ENCODE data around the gene FOXL1. TPM values are rescaled to one million over a fixed set of nuclear protein-coding genes. Genes with fewer than 3 reads are reported as not detected.

FOXL1 gene
- total RNA-seq, 1 experiment from 2014 or later: 9.3 TPM

GRCh38 chr16:86563469-86564345, 14.6 kb upstream of the FOXL1 start:
- H3K27me3 ChIP-seq (ENCODE audit: control insufficient read depth, insufficient read depth, low read length): no peaks in the 10 kb centered on the region
- H3K9me3 ChIP-seq (ENCODE audit: control insufficient read depth, insufficient read depth, low read depth, low read length): no peaks in the 10 kb centered on the region
- CTCF ChIA-PET: interaction anchor here (0.7 to 1.5 kb wide), 4 partner anchors 271 to 517 kb away, joined by 4 to 11 read pairs (median 6); no protein-coding TSS in a partner anchor
- no peaks in the 10 kb centered on the region for H3K36me3 ChIP-seq (ENCODE audit: control insufficient read depth, insufficient read depth, low read length)
- H3K27ac ChIP-seq (ENCODE audit: low read length): peak overlapping the region; percentile 89
- POLR2A ChIA-PET: interaction anchor here (0.7 kb wide), 1 partner anchor 720 kb away, joined by 3 read pairs; no protein-coding TSS in a partner anchor
- intact Hi-C loops (cut with micrococcal nuclease; ENCODE audit: unreplicated experiment) (loop anchor here (2.0 to 5.0 kb wide), 2 partner anchors 499 to 714 kb away; no protein-coding TSS in a partner anchor), in situ Hi-C loops (cut with HindIII; ENCODE audit: low pct_unique_long_range_greater_than_20kb, low sequenced_read_pairs) (no loop called here)
- BruUV-seq (replicated peaks): no TSS peak
- H3K4me1 ChIP-seq (ENCODE audit: control insufficient read depth, insufficient read depth, low read length): peaks cover 17% of the 10 kb centered on the region
- DNase-seq (ENCODE audit: low read depth, low spot score): no peak
- peak overlapping the region; percentile 47 to 77 for H3K4me3 ChIP-seq (ENCODE audit: low read depth in 2 of 2, low read length in 2 of 2)
- peak; percentile 26 for ATAC-seq
- no peak for TF ChIP-seq POLR2AphosphoS5 (IDR thresholded peaks at IDR 0.05; ENCODE audit: low read depth, low read length)
- TF ChIP-seq, protein P1, sequence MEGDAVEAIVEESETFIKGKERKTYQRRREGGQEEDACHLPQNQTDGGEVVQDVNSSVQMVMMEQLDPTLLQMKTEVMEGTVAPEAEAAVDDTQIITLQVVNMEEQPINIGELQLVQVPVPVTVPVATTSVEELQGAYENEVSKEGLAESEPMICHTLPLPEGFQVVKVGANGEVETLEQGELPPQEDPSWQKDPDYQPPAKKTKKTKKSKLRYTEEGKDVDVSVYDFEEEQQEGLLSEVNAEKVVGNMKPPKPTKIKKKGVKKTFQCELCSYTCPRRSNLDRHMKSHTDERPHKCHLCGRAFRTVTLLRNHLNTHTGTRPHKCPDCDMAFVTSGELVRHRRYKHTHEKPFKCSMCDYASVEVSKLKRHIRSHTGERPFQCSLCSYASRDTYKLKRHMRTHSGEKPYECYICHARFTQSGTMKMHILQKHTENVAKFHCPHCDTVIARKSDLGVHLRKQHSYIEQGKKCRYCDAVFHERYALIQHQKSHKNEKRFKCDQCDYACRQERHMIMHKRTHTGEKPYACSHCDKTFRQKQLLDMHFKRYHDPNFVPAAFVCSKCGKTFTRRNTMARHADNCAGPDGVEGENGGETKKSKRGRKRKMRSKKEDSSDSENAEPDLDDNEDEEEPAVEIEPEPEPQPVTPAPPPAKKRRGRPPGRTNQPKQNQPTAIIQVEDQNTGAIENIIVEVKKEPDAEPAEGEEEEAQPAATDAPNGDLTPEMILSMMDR (IDR thresholded peaks at IDR 0.05): peak; percentile 100

- POLR2A ChIA-PET: interaction anchor here (0.6 to 0.7 kb wide), 3 partner anchors 56 to 488 kb away, joined by 3 to 4 read pairs (median 4); no protein-coding TSS in a partner anchor
- H3K36me3 ChIP-seq (ENCODE audit: control insufficient read depth, insufficient read depth, low read length): no peaks in the 10 kb centered on the region
- peak overlapping the region; percentile 89 for H3K27ac ChIP-seq (ENCODE audit: low read length)
- no TSS peak for BruUV-seq (replicated peaks)
- CTCF ChIA-PET: interaction anchor here (0.6 to 1.5 kb wide), 6 partner anchors 11 to 497 kb away, joined by 3 to 11 read pairs (median 4); no protein-coding TSS in a partner anchor
- no peak overlapping the region for H3K4me3 ChIP-seq (ENCODE audit: low read depth in 2 of 2, low read length in 2 of 2)
- intact Hi-C loops (cut with micrococcal nuclease; ENCODE audit: unreplicated experiment) (no loop called here), in situ Hi-C loops (cut with HindIII; ENCODE audit: low pct_unique_long_range_greater_than_20kb, low sequenced_read_pairs) (no loop called here)
- DNase-seq (ENCODE audit: low read depth, low spot score) (no peak), ATAC-seq (no peak)
- H3K9me3 ChIP-seq (ENCODE audit: control insufficient read depth, insufficient read depth, low read depth, low read length): no peaks in the 10 kb centered on the region
- TF ChIP-seq SIN3A (IDR thresholded peaks at IDR 0.05; ENCODE audit: borderline replicate concordance, insufficient read depth, low read depth, low read length) (no peak), REST (IDR thresholded peaks at IDR 0.05; ENCODE audit: insufficient read depth in 1 of 2, low read depth in 2 of 2, low read length in 1 of 2) (no peak), TCF7L2 (IDR thresholded peaks at IDR 0.05; ENCODE audit: low read depth, low read length) (no peak)
- TF ChIP-seq, protein P1 (IDR thresholded peaks at IDR 0.05): no peak
- H3K4me1 ChIP-seq (ENCODE audit: control insufficient read depth, insufficient read depth, low read length): peaks cover 17% of the 10 kb centered on the region
- H3K27me3 ChIP-seq (ENCODE audit: control insufficient read depth, insufficient read depth, low read length): no peaks in the 10 kb centered on the region
Measured at GRCh38 chr16:86565181-86565631, 13.1 kb upstream of the FOXL1 start.
